HCT116 (cell line): ENCODE data around the gene RFTN1. TPM values are rescaled to one million over a fixed set of nuclear protein-coding genes. Genes with fewer than 3 reads are reported as not detected.

Experiments used
- ATAC-seq: fragments of 200-7000 bp; cut with Tn5 transposase; 2 replicates; pipeline ENCODE4 v1.9.1; 2020; ENCODE audit warnings: mild to moderate bottlenecking, moderate library complexity
- BruUV-seq: library from RNA; stranded (reverse); fragments of 400-500 nt; replicated peaks from 2 replicates; lab custom pipeline; 2021; lab: Mats Ljungman, UMichigan
- CTCF ChIA-PET: fragments of 300-600 bp; sonication (Branson Sonifier 250); formaldehyde crosslinking; loops from one replicate; lab custom pipeline; 2021; ENCODE audit warnings: antibody characterized with exemption; lab: Charles Lee
- POLR2A ChIA-PET: fragments of 300-600, 350-600 bp; sonication (Branson Sonifier 250); formaldehyde crosslinking; loops from one replicate; lab custom pipeline; 2021; ENCODE audit warnings: antibody characterized with exemption; lab: Charles Lee
- RAD21 ChIA-PET, 2 experiments: fragments of 300-600 bp; sonication (Branson Sonifier 250); formaldehyde crosslinking; loops; one replicate each; lab custom pipeline; 2023; ENCODE audit warnings: low total read pairs in 2 of 2; ENCODE audit not compliant: uncharacterized antibody in 2 of 2, unreplicated experiment in 2 of 2, low non-redundant PET in 1 of 2; lab: Charles Lee
- DNase-seq: peaks from one replicate; pipeline ENCODE4 v3.0.0-alpha.2; 2010; ENCODE audit warnings: low read depth, low spot score
- H2AFZ ChIP-seq: fragments of 200-600 bp; shearing (Covaris generic), sonication (generic); 2 replicates; pipeline ENCODE4 v1.6.1; 2017; ENCODE audit warnings: low read depth, mixed run types, mixed read lengths, antibody characterized with exemption, low read length; ENCODE audit not compliant: poor library complexity, severe bottlenecking
- H3K27ac ChIP-seq: 2 replicates; pipeline ENCODE4 v1.5.1; 2012; ENCODE audit warnings: low read depth, low read length
- H3K27me3 ChIP-seq: fragments of 200-600 bp; sonication (generic); 2 replicates; pipeline ENCODE4 v1.6.1; 2016; ENCODE audit warnings: mixed run types, low read length, mixed read lengths; ENCODE audit not compliant: insufficient read depth
- H3K36me3 ChIP-seq, 2 experiments: fragments of 200-500 bp in 1 of 2; fragments of 200-600 bp in 1 of 2; sonication (Bioruptor generic) in 1 of 2; sonication (generic) in 1 of 2; 2 replicates each; pipeline versions ENCODE4 v1.5.1 to v1.6.1; 2014 to 2016; ENCODE audit warnings: low read length in 2 of 2, inconsistent platforms in 1 of 2, mixed read lengths in 1 of 2, mixed run types in 1 of 2; ENCODE audit not compliant: insufficient read depth in 2 of 2, control insufficient read depth in 1 of 2
- H3K4me1 ChIP-seq, 2 experiments: fragments of 200-600 bp in 1 of 2; sonication (generic) in 1 of 2; 2 replicates each; pipeline versions ENCODE4 v1.5.1 to v1.6.1; 2012 to 2017; ENCODE audit warnings: low read length in 2 of 2, inconsistent platforms in 1 of 2, mild to moderate bottlenecking in 1 of 2, mixed read lengths in 1 of 2, mixed run types in 1 of 2, moderate library complexity in 1 of 2; ENCODE audit not compliant: insufficient read depth in 2 of 2, control insufficient read depth in 1 of 2
- H3K4me2 ChIP-seq: fragments of 200-600 bp; sonication (generic); 2 replicates; pipeline ENCODE4 v1.6.1; 2017; ENCODE audit warnings: mixed run types, low read length, mixed read lengths
- H3K4me3 ChIP-seq, 2 experiments: fragments of 200-600 bp in 1 of 2; sonication (generic) in 1 of 2; replicated peaks in 1 of 2; 2 replicates each; pipeline ENCODE4 v1.5.1; 2011 to 2016; ENCODE audit warnings: low read length in 2 of 2, control low read depth in 1 of 2, low read depth in 1 of 2, mild to moderate bottlenecking in 1 of 2, mixed read lengths in 1 of 2, mixed run types in 1 of 2
- H3K79me2 ChIP-seq: fragments of 200-600 bp; sonication (generic); 2 replicates; pipeline ENCODE4 v1.6.1; 2017; ENCODE audit warnings: mild to moderate bottlenecking, mixed run types, low read length, moderate library complexity, mixed read lengths; ENCODE audit not compliant: insufficient read depth
- H3K9ac ChIP-seq: fragments of 200-600 bp; sonication (generic); 2 replicates; pipeline ENCODE4 v1.6.1; 2016; ENCODE audit warnings: low read length, mixed read lengths
- H3K9me2 ChIP-seq: fragments of 200-600 bp; sonication (generic), shearing (Covaris generic); 2 replicates; pipeline ENCODE4 v1.6.1; 2017; ENCODE audit warnings: mixed run types, mild to moderate bottlenecking, moderate library complexity; ENCODE audit not compliant: insufficient read depth
- H3K9me3 ChIP-seq, 2 experiments: fragments of 200-500 bp in 1 of 2; fragments of 200-600 bp in 1 of 2; sonication (Bioruptor generic) in 1 of 2; sonication (generic) in 1 of 2; 2 replicates each; pipeline ENCODE4 v1.6.1; 2014 to 2017; ENCODE audit warnings: low read length in 2 of 2, mixed read lengths in 2 of 2, inconsistent platforms in 1 of 2, low read depth in 1 of 2, mild to moderate bottlenecking in 1 of 2, mixed run types in 1 of 2, moderate library complexity in 1 of 2; ENCODE audit not compliant: control insufficient read depth in 1 of 2, insufficient read depth in 1 of 2
- H4K20me1 ChIP-seq: fragments of 200-600 bp; sonication (generic), shearing (Covaris generic); 2 replicates; pipeline ENCODE4 v1.6.1; 2017; ENCODE audit warnings: mixed run types, mild to moderate bottlenecking, moderate library complexity; ENCODE audit not compliant: insufficient read depth
- ATF3 ChIP-seq: IDR thresholded peaks from 2 replicates; pipeline ENCODE4 v1.6.1; 2012
- CEBPB ChIP-seq: IDR thresholded peaks from 2 replicates; pipeline ENCODE4 v1.6.1; 2012; ENCODE audit warnings: low read depth
- CTCF ChIP-seq, 3 experiments: fragments of 200-600 bp in 1 of 3; sonication (generic) in 1 of 3; IDR thresholded peaks in 2 of 3; conservative IDR thresholded peaks in 1 of 3; 2 replicates each; pipeline ENCODE4 v1.5.1; 2012 to 2017; ENCODE audit warnings: low read depth in 2 of 3, low read length in 2 of 3, antibody characterized with exemption in 1 of 3, borderline replicate concordance in 1 of 3, control low read depth in 1 of 3, mild to moderate bottlenecking in 1 of 3, mixed read lengths in 1 of 3, mixed run types in 1 of 3, moderate library complexity in 1 of 3; ENCODE audit not compliant: insufficient read depth in 1 of 3
- EGR1 ChIP-seq: IDR thresholded peaks from 2 replicates; pipeline ENCODE4 v1.6.1; 2012; ENCODE audit warnings: low read depth
- EZH2phosphoT487 ChIP-seq: fragments of 200-600 bp; IDR thresholded peaks from 2 replicates; pipeline ENCODE4 v1.6.1; 2018; ENCODE audit warnings: antibody characterized with exemption, borderline replicate concordance
- FOSL1 ChIP-seq: IDR thresholded peaks from 2 replicates; pipeline ENCODE4 v1.6.1; 2012; ENCODE audit warnings: low read depth
- JUND ChIP-seq: IDR thresholded peaks from 2 replicates; pipeline ENCODE4 v1.6.1; 2012
- MAX ChIP-seq: IDR thresholded peaks from 2 replicates; pipeline ENCODE4 v1.6.1; 2012
- POLR2A ChIP-seq: IDR thresholded peaks from 2 replicates; pipeline ENCODE4 v1.7.0; 2011; ENCODE audit warnings: borderline replicate concordance; ENCODE audit not compliant: insufficient read depth, insufficient read length; ENCODE audit errors: extremely low read depth
- POLR2AphosphoS5 ChIP-seq: IDR thresholded peaks from 2 replicates; pipeline ENCODE4 v1.6.1; 2011; ENCODE audit warnings: mild to moderate bottlenecking, low read depth, low read length, moderate library complexity
- RAD21 ChIP-seq: IDR thresholded peaks from 2 replicates; pipeline ENCODE4 v1.6.1; 2012; ENCODE audit warnings: low read depth, mild to moderate bottlenecking
- REST ChIP-seq: IDR thresholded peaks from 2 replicates; pipeline ENCODE4 v1.6.1; 2012; ENCODE audit warnings: low read depth
- SIN3A ChIP-seq: IDR thresholded peaks from 2 replicates; pipeline ENCODE4 v1.6.1; 2012; ENCODE audit warnings: low read depth
- SP1 ChIP-seq: IDR thresholded peaks from 2 replicates; pipeline ENCODE4 v1.6.1; 2012; ENCODE audit warnings: low read depth
- SRF ChIP-seq: IDR thresholded peaks from 2 replicates; pipeline ENCODE4 v1.6.1; 2012; ENCODE audit warnings: low read depth
- TCF7L2 ChIP-seq: IDR thresholded peaks from 2 replicates; pipeline ENCODE4 v1.7.0; 2011; ENCODE audit warnings: borderline replicate concordance, inconsistent platforms; ENCODE audit not compliant: insufficient read depth, insufficient read length; ENCODE audit errors: extremely low read depth
- YY1 ChIP-seq: IDR thresholded peaks from 2 replicates; pipeline ENCODE4 v1.6.1; 2011; ENCODE audit warnings: low read length, low read depth, moderate library complexity, mild to moderate bottlenecking; ENCODE audit not compliant: insufficient replicate concordance; ENCODE audit errors: extremely low read depth
- ZBTB33 ChIP-seq: IDR thresholded peaks from 2 replicates; pipeline ENCODE4 v1.6.1; 2011; ENCODE audit warnings: mild to moderate bottlenecking, low read length, moderate library complexity; ENCODE audit not compliant: insufficient replicate concordance; ENCODE audit errors: extremely low read depth
- ZFX ChIP-seq: fragments of 450-650 bp; IDR thresholded peaks from 2 replicates; pipeline ENCODE4 v1.6.1; 2017
- ZNF274 ChIP-seq: fragments of 200-500 bp; sonication (Bioruptor generic); IDR thresholded peaks from 2 replicates; pipeline ENCODE4 v1.6.1; 2014; ENCODE audit warnings: mild to moderate bottlenecking, low read depth, low read length, inconsistent platforms
- intact Hi-C: fragments of 100-400 bp; cut with micrococcal nuclease; formaldehyde crosslinking; loops from 2 replicates; pipeline ENCODE4 v1.10.0; 2022
- total RNA-seq: library from RNA; stranded (reverse); gene quantifications from one replicate; pipeline ENCODE4 v1.2.1, GENCODE V29; 2021; ENCODE audit not compliant: unreplicated experiment

The RFTN1 gene
- total RNA-seq, 1 experiment from 2014 or later, result 3.9 TPM

- ATAC-seq (no peak), DNase-seq (no peak)
- no peak overlapping the region for H2AFZ ChIP-seq
- no peak overlapping the region for H3K27ac ChIP-seq
- no peaks in the 10 kb centered on the region for H3K27me3 ChIP-seq
- H3K4me1 ChIP-seq, result no peaks in the 10 kb centered on the region
- H3K4me3 ChIP-seq, result no peak overlapping the region
- TF ChIP-seq POLR2A (no peak), POLR2AphosphoS5 (no peak), CEBPB (no peak), ZNF274 (no peak), JUND (no peak), YY1 (no peak), MAX (no peak), REST (no peak), ZBTB33 (no peak), SP1 (no peak), EGR1 (no peak), SRF (no peak), RAD21 (no peak), ATF3 (no peak), SIN3A (no peak), EZH2phosphoT487 (no peak), ZFX (no peak), TCF7L2 (no peak), CTCF (IDR thresholded peaks at IDR 0.05 in 2 of 3, conservative IDR thresholded peaks at IDR 0.05 in 1 of 3; ENCODE audit: borderline replicate concordance in 1 of 3, insufficient read depth in 1 of 3, low read depth in 2 of 3, low read length in 2 of 3) (no peak), FOSL1 (no peak)
- H3K79me2 ChIP-seq, result no peaks in the 10 kb centered on the region
- no peak overlapping the region for H3K4me2 ChIP-seq
- no peak overlapping the region for H3K9ac ChIP-seq
- no peaks in the 10 kb centered on the region for H4K20me1 ChIP-seq
- ChIA-PET CTCF (no interaction called here), POLR2A (no interaction called here), RAD21 (no interaction called here)
- H3K36me3 ChIP-seq, result no peaks in the 10 kb centered on the region
- no peaks in the 10 kb centered on the region for H3K9me2 ChIP-seq
- no TSS peak for BruUV-seq
- intact Hi-C loops, result no loop called here
- no peaks in the 10 kb centered on the region for H3K9me3 ChIP-seq
Observed at GRCh38 chr3:16355828-16356227, 157.7 kb downstream of the RFTN1 start.
